NCI-H524 treated with DMSO at 0.1 percent for 48 hours (cell line): ENCODE data around the gene KLRC2.
"Not testable (repeated sequence)": the region's sequence is repeated elsewhere in the genome, so short reads cannot be mapped to it uniquely, and the experiment has no call there.

Experiments used
- DNase-seq: peaks from one replicate; lab custom pipeline; 2025; lab: John Stamatoyannopoulos, UW

Gene KLRC2

DNA sequence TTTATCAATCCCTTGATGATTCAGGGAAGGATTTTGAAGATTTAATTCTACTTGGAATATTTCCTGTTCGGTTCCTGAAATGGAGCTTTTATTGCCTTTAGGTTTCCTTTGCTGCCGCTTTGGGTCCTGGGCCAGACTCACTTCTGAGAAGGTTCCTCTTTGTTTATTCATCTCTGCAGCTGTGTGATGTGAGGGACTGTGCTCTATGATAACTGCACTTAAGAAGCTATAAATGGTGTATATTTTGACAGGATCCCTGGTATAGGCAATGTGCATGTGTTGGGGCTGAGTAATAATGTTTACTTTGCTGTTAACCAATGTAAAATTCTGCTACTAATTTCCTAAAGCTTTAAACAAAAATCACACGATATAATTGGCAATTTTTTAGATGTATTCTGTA lies at the start of gene KLRC2:
KLRC2 (minus strand) TSS at position 195 of the 400 bp plus-strand sequence; CDS start at position 171, 24 bp downstream.
- not testable (repeated sequence) for DNase-seq

DNA sequence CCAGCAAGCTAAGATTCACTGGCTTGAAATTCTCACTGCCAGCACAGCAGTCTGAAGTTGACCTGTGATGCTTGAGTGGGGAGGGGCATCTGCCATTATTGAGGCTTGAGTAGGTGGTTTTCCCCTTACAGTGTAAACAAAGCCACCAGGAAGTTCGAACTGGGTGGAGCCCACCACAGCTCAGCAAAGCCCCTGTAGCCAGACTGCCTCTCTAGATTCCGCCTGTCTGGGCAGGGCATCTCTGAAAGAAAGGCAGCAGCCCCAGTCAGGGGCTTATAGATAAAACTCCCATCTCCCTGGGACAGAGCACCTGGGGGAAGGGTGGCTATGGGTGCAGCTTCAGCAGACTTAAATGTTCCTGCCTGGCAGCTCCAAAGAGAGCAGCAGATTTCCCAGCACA lies 46.1 kb upstream of the KLRC2 start:
- DNase-seq: not testable (repeated sequence)

DNA sequence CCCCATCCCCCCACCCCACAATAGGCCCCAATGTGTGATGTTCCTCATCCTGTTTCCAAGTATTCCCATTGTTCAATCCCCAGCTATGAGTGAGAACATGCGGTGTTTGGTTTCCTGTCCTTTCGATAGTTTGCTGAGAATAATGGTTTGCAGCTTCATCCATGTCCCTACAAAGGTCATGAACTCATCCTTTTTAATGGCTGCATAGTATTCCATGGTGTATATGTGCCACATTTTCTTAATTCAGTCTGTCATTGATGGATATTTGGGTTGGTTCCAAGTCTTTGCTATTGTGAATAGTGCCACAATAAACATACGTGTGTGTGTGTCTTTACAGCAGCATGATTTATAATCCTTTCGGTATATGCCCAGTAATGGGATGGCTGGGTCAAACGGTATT lies 37.0 kb upstream of the KLRC2 start:
- DNase-seq: not testable (repeated sequence)

- DNase-seq: no peak
Observed at GRCh38 chr12:10469701-10470100, 33.9 kb upstream of the KLRC2 start.

- peak; percentile 61 for DNase-seq
Observed at GRCh38 chr12:10466311-10466710, 30.5 kb upstream of the KLRC2 start.

GRCh38 chr12:10457760-10458159 lies 21.9 kb upstream of the KLRC2 start:
- no peak for DNase-seq

DNA sequence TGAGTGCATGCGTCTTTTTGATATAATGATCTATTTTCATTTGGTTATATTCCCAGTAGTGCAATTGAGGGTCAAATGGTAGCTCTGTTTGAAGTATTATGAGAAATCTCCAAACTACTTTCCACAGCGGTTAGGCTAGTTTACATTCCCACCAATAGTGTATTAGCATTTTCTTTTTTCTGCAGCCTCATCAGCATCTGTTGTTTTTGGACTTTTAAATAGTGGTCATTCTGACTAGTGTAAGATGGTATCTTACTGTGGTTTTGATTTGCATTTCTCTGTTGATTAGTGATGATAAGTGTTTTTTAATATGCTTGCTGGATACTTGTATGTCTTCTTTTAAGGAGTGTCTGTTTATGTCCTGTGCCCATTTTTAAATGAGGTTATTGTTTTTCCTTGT lies 21.0 kb upstream of the KLRC2 start:
- DNase-seq: no peak

DNA sequence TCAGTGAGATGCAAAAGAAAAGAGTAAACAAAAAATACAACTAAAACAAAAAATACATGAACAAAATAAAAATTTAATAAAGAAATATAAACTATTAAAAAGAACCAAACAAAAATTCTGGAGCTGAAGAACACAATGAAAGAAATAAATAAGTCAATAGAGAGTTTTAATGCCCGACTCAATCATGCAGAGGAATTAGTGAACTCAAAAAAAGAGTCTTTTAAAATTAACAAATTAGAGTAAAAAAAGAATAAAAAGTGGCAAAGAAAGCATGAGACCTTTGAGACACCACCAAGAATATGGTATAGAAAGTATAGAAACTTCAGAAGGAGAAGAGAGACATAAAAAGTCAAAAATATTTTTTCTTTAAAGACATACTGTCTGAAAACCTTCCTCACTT lies 20.0 kb upstream of the KLRC2 start:
- no peak for DNase-seq

GRCh38 chr12:10454531-10454930 lies 18.7 kb upstream of the KLRC2 start:
- DNase-seq: no peak

GRCh38 chr12:10453156-10453555 lies 17.3 kb upstream of the KLRC2 start, which contains the start of gene KLRC1:
Gene KLRC1 (minus strand): TSS chr12:10453377. CDS start chr12:10451156, 2,221 bp downstream.
- no peak for DNase-seq

DNA sequence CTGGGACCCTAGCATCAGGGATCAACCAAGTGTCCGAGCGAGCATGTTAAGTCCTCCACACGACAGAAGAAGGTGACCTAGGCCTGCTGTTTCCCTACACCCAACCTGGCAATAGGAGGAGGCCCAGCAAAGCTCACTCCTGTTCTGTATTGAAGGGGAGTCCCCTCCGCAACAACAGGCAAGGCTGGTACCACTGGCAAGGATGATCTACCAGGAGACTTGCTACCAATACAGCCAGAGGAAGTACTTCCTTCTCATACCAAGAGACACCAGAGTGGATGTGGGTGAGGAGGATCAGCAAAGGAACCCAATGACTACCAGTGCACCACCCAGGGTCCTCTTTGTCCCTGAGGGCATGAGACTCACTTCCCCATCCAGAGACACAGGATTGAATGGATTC lies 12.4 kb upstream of the KLRC2 start:
- no peak for DNase-seq

DNA sequence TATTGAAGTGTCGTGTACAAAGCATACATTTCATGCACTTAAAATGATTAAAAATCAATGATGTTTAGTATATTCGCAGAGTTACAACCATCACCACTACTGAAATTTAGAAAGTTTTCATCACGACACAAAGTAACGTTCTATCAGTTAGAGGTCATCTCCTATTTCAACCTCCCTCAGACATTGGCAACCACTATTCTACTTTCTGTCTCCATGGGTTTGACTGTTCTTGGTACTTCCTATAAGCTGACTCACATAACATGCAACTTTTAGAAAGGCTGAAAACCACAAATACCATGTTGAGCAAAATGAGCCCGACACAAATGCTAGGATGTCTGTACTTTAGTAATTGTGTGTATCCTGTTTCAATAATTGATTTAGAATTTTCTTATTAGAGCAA lies 10.2 kb upstream of the KLRC2 start:
- not testable (repeated sequence) for DNase-seq

GRCh38 chr12:10441144-10441543 lies 5.3 kb upstream of the KLRC2 start:
- DNase-seq: not testable (repeated sequence)

- DNase-seq: not testable (repeated sequence)
Observed at GRCh38 chr12:10439608-10440274, 3.9 kb upstream of the KLRC2 start.

DNA sequence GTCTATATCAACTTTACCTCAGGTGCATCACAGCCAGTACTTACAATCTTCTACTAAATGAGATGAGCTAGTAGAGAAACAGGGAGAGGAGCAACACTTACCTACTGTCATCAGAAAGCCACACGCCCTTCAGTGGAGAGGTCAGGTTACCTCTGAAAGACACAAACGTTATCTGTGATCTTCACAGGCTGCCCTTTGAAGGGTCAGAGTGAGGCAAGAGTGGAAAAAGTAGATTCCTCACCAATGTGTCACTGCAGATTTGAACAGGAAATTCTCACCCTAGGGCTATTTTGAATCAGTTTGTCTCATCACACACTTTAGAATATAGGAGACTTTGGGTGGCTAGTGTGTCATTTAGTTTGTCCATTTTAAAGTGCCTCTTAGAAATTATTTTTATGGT lies 1.8 kb upstream of the KLRC2 start:
- DNase-seq: not testable (repeated sequence)

DNA sequence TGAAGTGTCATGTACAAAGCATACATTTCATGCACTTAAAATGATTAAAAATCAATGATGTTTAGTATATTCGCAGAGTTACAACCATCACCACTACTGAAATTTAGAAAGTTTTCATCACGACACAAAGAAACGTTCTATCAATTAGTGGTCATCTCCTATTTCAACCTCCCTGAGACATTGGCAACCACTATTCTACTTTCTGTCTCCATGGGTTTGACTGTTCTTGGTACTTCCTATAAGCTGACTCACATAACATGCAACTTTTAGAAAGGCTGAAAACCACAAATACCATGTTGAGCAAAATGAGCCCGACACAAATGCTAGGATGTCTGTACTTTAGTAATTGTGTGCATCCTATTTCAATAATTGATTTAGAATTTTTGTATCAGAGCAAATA lies 5.2 kb downstream of the KLRC2 start:
- DNase-seq: not testable (repeated sequence)

DNA sequence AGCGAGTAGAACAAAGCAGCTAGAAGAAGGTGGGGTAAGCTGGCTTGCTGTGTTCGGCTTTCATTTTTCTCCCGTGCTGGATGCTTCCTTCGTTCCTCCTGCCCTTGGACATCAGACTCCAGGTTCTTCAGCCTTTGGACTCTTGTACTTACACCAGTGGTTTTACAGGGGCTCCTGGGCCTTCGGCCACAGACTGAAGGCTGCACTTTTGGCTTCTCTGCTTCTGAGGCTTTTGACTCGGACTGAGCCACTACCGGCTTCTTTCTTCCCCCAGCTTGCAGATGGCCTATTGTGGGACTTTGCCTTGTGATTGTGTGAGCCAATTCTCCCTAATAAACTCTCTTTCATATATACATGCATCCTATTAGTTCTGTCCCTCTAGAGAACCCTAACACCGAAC lies 9.9 kb downstream of the KLRC2 start:
- not testable (repeated sequence) for DNase-seq

DNA sequence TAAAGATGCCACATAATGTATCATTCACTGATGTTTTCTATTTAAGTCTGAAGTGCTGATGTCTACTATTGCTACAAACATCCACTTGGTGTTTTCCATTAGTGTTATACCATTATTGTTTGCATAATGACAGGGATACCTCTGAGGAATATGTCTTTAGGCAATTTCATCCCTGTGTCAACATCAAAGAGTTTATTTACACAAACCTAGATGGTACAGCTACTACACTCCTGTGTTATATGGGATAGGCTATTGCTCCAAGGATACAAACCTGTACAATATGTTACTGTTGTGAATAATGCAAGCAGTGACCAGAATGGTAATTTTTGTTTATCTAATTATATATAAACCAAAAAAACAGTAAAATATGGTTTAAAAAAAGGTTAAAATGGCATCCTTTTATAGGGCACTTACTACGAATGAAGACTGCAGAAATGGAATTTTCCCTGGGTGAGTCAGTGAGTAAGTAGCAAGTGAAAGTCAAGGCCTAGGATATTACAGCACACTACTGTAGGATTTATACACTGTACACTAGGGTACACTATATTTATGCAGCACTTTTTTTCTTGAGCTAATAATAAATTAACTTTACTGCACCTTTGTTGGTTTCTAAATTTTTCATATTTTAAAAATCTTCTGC lies 11.4 kb downstream of the KLRC2 start:
- not testable (repeated sequence) for DNase-seq

GRCh38 chr12:10422159-10422558 lies 13.7 kb downstream of the KLRC2 start:
- DNase-seq: not testable (repeated sequence)

DNA sequence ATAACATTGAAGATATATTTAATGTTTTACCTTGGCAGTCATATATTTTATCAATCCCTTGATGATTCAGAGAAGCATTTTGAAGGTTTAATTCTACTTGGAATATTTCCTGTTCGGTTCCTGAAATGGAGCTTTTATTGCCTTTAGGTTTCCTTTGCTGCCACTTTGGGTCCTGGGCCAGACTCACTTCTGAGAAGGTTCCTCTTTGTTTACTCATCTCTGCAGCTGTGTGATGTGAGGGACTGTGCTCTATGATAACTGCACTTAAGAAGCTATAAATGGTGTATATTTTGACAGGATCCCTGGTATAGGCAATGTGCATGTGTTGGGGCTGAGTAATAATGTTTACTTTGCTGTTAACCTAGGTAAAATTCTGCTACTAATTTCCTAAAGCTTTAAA lies 15.5 kb downstream of the KLRC2 start, which contains the start of gene KLRC3:
KLRC3 (minus strand) TSS at position 262 of the 400 bp plus-strand sequence; CDS start at position 217, 45 bp downstream.
- not testable (repeated sequence) for DNase-seq

DNA sequence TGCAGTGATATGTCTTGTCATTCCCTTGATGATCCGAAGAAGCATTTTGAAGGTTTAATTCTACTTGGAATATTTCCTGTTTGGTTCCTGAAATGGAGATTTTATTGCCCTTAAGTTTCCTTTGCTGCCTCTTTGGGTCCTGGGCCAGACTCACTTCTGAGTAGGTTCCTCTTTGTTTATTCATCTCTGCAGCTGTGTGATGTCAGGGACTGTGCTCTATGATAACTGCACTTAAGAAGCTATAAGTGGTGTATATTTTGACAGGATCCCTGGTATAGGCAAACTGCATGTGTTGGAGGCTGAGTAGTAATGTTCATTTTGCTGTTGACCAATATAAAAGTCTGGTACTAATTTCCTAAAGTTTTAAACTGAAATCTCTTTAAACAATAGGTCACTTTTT lies 26.4 kb downstream of the KLRC2 start, which contains the start of gene KLRC4:
KLRC4 (minus strand) TSS at position 366 of the 400 bp plus-strand sequence; CDS start at position 184, 182 bp downstream.
- DNase-seq: no peak

DNA sequence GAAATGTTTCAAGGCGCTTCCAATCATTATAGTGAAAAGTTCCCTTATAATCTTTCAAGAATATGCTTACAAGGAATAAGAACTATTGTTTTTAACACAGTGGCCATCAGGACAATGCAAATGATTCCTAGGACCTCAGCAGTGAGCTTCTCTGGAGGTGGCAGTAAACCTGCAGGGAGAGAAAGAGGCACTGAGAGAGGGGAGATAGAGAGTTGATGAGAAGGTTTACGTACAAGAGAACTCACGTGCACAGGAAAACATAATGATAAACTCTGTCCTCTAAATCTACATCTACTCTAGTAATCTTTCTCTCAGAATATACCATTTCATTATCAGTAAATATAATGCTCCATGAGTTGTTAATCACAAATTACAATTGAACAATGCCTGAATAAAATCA lies 27.0 kb downstream of the KLRC2 start:
- DNase-seq: no peak

- DNase-seq: no peak
Observed at GRCh38 chr12:10406725-10407124, 29.1 kb downstream of the KLRC2 start.
